ENCODE measurements around the gene TEX52. TPM values are rescaled to one million over a fixed set of nuclear protein-coding genes. Genes with fewer than 3 reads are reported as not detected.

The TEX52 gene
- total RNA-seq, 1 donor from 2014 or later = not detected

DNA sequence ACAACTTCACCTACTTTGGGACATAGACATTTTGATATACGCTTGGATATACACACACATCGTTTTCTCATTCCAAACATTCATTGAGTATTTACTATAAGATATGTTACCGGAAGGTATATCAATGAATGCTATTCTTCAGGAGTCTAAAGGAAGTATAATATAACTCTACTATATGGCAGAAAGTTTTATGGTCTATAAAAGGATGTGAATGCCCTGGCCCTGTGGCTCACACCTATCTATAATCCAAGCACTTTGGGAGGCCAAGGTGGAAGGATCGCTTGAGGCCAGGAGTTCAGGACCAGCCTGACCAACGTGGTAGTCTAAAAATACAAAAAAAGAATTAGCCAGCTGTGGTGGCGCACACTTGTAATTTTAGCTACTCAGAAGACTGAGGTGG, 27.6 kb downstream of the TEX52 start:
- no peak for DNase-seq

DNA sequence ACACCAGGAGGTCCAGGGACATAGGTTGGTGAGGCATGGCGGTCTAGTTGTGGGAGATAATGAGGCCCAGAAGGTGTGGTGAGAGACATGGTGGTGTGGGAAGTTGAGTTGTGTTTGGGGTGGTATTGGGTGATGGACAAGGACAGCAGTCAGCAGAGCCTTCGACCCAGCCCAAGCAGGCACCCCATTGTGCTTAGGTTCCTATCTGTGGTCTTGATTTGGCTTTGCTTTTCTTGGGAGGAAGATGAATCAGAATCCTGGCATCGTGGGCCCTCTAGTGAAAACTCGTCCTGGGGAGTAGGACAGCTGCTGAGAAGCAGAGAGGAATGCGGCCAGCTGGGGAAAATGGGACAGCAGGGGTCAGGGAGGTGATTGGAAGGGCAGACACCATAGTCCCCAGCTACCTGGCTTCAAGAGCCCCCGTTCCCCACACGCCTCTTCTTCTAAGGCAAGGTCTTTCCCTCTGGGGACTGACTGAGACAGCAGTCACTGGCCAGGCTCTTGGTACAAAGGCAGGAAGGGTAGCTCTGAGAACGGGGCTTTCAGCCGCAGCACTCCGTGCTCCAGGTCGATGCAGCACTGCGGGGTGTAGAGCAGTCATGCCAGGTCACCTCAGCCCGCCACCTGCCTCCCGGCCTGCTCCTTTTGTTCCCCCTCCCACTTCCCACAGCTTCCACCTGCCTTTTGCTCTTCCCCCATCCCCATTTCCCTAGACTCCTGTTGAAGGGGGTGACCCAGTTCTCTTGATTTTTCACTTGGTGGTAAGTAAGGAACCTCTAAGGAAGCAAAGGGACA, 29.9 kb downstream of the TEX52 start:
- DNase-seq = no peak

DNA sequence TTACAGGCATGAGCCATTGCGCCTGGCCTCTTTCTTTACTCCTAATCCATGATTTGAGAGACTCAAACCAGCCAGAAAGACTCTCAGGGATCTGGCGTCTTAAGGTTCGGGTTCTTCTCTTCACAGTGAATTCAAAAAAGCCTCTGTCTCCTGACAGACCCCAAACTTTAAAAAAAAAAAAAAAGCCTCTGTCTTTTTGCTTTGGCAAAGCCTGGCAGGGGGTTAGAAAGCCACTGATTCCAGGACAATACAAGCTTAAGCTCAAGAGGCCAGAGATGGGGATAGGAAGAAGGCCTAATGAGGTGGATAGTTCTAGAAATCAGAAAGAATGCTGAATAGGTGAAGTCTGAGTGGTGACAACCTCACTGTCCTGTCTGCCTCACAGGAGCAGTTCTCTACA, 30.8 kb downstream of the TEX52 start:
- DNase-seq = no peak

DNA sequence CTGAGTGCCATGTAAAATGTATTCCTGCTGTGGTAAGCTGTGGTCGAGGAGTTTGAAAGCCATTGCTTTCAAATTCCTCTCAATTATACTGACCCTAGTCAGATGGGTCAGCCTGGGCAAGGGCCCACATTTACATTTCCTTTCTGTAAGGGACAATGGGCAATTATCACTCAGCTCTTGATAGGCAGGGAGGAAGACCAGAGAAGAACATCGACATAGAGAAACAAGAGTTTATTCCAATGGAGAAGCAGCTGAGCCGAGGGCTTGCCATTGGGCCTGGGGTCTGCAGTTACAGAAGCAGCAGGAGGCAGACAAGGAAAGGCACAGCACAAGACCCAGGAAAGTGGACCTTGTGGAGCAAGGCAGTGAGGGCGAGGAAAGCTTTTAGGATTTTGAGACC, 31.7 kb downstream of the TEX52 start:
- DNase-seq = no peak

DNA sequence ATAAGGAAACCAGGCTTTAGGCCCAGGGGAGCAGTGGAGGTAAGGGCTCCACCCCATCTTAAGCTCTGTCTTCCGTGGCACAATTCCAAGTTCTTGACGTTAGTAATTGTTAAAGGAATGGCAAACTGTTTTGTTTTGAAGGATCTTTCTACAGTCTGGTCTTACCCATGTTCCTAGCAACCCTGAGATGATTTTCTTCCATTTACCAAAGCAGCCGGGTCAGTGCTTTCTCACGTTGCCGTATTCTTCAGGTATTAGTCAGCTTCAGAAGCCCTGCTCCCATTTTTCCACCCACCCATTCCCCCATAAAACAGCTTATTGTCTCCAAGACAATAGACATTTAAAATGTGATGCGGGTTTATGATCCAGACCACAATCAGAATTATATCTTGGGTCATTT, 32.3 kb downstream of the TEX52 start:
- no peak for DNase-seq

DNA sequence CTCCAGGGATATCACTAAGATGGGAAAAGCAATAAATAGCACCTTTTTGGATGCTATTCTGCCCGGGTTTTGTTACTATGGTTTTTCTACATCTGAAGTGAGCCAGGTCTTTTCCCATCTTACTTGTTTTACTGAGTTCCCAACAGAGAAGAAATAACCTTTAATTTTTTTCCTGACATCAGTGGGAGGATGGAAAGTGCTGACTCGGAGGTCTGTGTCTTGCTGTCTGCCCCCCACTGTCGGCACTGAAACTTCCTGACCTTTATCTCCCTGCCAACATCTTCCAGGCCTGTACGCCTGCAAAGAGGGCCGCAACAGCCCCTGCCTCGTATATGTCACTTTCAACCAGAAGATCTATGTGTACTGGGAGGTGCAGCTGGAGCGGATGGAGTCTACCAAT, 33.4 kb downstream of the TEX52 start:
- DNase-seq = no peak

DNA sequence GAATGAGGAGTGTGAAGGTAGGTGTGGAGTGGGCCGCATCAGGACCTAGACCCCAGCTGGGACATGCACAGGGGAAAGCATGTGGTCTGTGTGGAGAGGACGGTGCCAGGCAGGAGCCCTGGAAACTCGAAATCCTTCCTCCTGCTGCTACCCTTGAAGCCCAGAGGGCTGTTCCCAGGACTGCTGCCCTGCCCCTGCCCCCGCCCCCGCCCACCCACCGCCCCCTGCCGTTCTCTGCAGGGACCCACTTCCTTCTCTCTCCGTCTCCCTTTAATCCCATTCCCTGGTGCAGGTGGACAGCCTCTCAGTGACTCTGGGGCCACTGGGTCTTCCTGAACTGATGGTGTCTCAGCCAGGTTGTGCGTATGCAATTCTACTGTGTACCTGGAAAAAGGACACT, 36.4 kb downstream of the TEX52 start:
- DNase-seq = no peak

DNA sequence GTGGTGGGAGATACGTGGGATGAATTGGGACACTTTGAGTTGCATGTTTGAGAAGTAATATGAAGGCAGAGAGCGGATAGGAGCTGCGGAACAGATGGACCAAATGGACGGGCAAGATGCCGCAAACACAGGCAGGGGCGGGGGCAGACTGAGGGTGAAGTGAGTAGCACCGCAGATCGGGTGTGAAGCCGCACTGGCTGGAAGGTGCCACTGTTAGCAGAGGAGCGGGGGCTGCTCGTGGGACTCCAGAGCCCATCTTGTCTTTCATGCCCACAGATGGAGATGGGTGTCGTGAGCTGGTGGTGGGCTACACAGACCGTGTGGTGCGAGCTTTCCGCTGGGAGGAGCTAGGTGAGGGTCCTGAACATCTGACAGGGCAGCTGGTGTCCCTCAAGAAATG, 37.0 kb downstream of the TEX52 start:
- DNase-seq = no peak

DNA sequence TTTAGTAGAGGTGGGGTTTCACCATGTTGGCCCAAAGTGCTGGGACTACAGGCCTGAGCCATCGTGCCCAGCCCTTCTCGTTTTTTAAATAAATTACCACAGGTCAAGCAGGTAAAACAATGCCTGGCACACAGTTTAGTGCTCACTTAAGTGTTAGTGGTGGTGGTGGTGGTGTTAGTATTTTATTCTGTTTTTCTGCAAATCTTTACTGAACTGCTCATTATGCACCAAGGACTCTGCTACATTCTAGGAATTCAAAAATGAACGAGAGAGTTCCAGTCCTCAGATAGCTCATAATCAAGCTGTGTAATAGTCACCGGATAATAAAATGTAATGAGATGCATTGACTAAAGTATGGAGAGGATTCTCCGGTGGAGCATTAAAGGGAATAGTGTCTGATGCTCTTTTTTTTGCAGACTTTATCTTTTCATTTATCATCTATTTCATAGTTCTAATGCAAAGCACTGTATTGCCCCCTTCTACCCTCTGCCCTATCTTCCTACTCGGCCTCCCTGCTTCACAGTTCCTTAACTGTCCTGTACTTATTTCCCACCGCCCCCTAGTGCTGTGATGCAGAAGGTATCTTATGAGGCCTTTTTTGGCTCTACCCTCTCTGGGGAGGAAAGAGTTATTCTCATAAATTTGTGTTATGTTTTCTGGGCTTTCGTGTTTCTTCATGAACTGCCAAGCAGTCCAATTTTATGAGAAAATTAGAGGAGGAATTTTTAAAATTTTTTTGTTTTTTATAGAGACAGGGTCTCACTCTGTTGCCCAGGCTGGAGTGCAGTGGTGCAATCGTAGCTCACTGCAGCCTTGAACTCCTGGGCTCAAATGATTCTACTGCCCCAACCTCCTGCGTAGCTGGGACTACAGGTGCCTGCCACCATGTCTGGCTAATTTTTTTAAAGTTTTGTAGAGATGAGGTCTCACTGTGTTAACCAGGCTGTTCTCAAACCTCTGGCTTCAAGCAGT, 43.3 kb downstream of the TEX52 start:
- peak; percentile 75 for DNase-seq

DNA sequence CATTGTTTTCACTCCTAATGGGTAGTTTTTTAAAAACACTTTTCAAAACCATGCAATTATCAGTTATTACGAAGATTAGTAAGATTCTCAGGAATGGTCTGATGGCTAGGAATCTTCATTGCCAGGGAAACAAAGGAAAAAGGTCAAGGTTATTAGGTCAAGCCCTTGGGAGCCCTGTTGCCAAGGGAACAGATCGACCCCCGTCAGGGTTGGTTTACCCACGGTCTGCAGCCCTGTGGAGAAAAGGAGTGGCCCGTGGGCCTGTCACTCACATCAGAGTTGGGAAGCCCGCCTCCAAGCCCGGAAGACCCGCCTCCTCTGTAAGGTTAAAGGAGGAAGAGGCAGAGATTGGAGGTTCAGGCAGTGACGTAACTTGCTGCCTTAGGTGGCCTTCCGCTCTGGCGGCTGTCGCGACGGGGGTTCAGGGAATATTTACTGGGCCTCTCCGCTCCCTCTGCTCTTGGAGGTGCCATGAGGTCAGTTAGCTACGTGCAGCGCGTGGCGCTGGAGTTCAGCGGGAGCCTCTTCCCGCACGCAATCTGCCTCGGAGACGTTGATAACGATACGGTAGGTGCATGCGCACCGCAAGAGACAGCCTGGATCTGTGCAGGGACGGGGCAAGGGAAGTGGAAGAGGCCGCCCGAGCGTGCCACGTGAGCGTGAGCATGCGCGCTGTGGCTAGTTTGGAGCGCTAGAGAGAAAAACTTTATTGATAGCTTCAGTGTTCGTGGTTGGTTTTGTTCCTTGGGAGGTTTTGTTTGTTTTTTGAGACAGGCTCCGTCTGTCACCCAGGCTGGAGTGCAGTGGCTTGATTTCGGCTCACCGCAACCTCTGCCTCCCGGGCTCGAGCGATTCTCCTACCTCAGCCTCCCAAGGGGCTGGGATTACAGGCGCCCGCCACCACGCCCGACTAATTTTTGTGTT, 44.3 kb downstream of the TEX52 start, which contains the start of gene ITFG2:
Gene ITFG2 (plus strand): TSS at position 379 of the 924 bp plus-strand sequence. CDS start 93 bp downstream, at position 472.
- DNase-seq = peak; percentile 100

DNA sequence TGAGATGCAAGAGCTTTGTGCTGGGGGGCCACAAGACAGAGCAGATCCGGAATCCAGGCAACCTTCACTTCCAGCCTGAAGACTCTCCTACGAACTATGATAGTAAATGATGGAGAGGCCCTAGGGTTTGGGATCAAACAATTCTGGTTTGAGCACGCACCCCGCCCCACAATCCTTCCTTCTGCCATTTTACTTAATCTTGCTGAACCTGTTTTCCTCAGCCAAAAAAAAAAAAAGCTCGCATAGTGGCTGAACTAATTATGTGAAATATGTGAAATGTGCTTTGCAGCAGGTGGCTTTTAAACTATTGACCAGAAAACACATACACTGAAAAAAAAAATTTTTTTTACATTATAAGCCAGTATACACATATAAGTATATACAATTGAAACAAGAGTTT, 45.0 kb downstream of the TEX52 start:
- DNase-seq = peak; percentile 38

DNA sequence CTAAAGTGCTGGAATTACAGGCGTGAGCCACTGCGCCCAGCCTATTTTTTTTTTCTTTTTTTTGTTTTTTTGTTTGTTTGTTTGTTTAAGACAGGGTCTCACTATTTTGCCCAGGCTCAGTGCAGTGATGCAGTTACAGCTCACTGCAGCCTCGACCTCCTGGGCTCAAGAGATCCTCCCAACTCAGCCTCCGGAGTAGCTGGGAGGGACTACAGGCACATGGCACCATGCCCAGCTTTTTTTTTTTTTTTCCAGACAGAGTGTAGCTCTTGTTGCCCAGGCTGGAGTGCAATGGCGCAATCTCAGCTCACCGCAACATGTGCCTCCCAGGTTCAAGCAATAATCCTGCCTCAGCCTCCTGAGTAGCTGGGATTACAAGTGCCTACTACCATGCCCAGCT, 50.1 kb downstream of the TEX52 start:
- no peak for DNase-seq

DNA sequence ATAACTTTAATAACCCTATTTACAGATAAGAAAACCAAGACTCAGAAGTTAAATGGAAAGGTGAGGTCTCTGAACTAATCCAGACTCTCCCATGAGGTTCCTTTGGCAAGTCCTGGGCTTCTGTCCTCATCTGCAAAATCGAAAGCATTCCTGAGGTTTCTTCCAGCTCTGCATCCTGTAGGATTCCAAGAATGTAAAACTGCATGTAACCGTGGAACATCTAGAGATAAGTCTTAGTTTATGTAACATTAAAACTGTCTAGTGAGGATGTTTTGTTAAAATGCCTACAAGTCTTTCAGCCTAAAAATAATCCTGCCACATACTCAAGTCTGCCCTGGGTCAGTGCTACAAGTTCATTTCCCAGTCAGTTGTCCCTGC, 51.7 kb downstream of the TEX52 start:
- peak; percentile 6 for DNase-seq

DNA sequence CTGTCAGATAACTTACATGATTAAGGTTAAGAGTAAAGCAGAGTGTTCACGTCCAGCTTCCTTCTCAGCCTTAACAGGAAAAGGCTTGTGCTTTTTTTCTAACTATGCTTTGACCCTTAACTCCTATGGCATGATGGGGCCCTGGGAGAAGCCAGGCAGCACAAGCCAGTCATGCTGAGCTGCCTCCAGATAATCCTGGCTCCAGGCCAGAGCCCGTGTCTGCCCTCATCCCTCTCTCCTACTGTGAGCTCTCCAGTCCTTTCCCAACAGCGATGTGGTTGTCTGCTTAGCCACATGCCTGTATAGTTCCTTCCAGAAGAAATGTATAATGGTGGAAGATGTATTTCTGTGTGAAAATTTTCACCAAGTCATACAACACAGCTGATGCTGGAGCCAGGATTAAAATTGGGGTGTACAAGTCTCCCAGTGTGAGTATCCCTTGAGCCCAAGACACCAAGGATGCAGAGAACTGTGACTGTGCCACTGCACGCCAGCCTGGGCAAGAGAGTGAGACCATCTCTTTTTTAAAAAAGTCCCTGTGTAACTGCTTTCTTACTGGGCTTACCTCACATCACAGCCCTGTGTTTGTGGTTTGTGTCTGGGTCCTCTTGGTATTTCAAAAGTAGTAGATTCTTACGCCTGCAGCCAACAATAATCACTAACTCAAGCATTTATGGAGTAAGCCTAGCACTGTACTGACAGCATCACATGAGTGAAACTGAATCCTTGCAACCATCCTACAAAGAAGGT, 52.3 kb downstream of the TEX52 start:
- DNase-seq = peak; percentile 36

DNA sequence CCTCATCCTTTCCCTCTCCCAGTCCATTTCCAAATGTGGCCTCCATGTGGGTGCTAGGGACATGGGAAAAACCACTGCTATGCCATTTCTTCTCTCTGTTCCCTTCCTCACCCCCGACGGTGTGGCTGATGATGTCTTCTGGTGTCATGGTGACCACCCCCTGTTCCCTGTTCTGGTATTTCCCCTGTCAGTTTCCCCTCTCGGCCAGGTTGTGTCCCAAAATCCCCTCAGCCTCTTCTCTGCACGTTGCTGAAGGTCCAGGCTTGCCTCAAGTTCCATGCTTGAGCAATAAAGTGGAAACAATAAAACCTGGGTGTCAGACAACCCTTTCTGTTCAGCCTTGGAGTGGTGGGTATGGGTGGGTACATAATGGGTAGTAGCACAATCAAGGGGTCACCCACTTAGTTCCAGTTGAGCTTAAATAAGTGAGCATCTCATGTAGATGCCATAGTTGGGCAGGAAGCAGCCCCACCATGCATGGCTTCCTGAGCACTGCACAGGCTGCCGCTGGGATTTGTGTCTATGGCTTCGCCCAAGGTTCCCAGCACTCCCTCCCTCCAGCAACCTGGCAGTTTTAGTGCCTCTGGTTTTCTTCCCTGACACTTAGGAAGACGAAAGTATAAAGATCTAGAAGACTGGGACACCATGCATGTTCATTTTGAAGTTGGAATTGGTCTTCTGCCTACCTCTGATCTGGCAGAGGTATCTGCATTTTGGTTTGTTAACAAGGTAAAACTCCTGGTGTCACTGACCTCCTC, 53.0 kb downstream of the TEX52 start:
- DNase-seq = no peak

DNA sequence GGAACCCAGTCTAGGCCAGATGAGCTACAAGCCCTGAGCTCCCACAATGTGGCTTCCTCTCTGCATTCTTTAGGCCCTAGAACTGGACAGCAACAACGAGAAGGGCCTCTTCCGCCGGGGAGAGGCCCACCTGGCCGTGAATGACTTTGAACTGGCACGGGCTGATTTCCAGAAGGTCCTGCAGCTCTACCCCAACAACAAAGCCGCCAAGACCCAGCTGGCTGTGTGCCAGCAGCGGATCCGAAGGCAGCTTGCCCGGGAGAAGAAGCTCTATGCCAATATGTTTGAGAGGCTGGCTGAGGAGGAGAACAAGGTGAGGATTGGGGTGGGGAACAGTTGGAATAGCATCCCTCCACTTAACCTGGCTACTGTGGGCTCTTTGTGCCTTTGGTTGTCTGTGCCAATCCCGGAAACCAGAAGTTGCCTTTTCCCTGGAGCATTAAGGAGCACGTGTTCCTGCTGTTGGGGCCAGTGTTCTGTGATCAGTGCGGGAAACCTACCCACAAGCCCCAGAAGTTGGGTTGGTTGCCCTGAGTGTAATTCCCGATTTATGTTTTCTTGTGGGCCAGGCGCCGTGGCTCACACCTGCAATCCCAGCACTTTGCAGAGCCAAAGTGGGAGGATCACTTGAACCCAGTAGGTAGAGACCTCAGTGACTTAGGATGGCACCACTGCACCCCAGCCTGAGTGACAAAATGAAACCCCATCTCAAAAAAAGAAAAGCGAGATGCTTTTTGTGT, 55.6 kb downstream of the TEX52 start:
- no peak for DNase-seq

DNA sequence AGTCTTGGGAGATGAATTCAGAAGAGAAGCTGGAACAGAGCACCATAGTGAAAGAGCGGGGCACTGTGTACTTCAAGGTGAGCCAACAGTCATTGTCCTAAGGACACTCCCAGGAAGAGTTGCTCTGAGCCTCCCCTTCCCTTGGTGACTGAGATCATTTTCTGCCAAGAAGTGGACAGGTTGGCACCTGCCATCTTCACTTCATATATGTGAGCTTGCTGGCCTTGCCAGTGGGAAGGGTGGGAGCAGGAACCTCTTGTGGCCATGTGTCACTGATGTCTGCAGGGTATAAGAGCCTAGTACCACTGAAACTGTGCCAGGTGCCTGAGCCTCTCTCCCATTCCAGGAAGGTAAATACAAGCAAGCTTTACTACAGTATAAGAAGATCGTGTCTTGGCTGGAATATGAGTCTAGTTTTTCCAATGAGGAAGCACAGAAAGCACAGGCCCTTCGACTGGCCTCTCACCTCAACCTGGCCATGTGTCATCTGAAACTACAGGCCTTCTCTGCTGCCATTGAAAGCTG, 56.7 kb downstream of the TEX52 start:
- no peak for DNase-seq

Data from tongue (tissue), 2 donors.